Stimulated activated CD8-positive, alpha-beta memory T cell treated with anti-CD3 and anti-CD28 coated beads, Interleukin-12 subunit alpha, Interleukin-12 subunit beta, amount 100 ng/mL, for 1 hour (primary cell): ENCODE measurements around the gene HOXB9.

Experiments used
- DNase-seq: peaks from one replicate; pipeline ENCODE4 v3.0.0-alpha.2; 2020; ENCODE audit warnings: low read depth

Gene HOXB9

DNA sequence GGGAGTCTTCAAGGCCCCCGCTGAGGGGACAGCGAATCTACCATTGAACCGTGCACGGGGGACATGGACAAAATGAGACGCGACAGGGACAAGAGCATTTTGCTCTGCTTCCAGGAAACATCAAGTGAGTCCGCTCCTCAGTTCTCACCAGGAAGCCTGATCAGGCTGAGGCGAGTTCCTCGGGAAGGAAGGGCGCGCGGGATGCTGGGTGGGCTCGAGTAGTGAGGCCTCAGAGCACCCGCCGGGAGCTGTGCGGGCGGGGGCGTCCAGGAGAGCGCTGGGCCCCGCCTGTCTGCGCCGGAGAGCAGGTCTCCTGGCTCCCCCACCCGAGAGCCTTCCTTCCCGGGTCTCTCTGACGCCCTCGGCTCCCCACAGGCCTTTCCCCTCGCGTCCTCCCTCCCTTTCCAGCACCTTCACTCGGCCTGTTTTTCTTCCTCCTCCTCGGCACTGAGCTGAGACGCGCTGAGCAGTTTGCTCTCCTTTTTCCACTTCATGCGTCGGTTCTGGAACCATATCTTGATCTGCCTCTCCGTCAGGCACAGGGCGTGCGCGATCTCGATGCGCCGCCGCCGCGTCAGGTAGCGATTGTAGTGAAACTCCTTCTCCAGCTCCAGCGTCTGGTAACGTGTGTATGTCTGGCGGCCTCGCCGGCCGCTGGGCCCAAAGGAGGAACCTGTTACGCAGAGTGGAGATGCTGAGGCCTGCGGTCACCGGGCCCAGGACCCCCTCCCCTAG lies 30.0 kb downstream of the HOXB9 start:
- no peak for DNase-seq

GRCh38 chr17:48595278-48595999 lies 30.7 kb downstream of the HOXB9 start:
- DNase-seq, result no peak

DNA sequence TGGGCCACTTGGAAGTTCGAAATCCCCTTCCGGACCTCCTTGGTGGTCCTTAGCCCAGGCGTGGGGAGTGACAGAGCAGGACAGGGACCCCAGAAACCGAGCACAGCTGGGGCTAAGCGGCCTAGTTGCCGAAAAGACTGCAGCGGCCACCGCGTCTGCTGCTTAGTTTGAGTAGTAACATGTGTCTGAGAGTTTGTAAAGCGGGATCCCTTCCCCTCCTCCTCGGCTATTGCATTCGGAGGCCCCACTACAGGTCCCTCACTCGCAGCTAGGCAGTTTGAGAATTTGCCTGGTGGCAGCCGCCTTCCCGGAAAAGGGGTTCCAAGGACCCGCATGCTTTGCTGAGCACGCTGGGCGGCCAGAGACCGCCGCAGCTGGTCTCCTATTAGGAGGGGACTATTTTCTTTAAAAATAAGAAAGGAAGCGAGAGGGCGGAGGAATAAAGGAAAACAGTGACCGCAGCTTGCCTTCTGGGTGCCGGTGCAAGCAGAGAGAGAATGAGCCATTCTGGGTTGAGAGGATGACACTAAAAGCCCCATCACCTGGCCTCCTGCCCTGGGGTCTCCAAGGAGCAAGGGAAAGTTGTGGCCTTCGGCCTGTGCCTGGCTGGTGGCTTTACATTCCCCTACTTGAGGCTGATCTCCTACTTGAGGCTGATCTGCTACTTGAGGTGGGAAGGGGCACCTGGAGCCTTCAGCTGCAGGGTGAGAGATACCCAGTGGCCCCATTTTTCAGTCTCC lies 31.4 kb downstream of the HOXB9 start:
- DNase-seq, result no peak

DNA sequence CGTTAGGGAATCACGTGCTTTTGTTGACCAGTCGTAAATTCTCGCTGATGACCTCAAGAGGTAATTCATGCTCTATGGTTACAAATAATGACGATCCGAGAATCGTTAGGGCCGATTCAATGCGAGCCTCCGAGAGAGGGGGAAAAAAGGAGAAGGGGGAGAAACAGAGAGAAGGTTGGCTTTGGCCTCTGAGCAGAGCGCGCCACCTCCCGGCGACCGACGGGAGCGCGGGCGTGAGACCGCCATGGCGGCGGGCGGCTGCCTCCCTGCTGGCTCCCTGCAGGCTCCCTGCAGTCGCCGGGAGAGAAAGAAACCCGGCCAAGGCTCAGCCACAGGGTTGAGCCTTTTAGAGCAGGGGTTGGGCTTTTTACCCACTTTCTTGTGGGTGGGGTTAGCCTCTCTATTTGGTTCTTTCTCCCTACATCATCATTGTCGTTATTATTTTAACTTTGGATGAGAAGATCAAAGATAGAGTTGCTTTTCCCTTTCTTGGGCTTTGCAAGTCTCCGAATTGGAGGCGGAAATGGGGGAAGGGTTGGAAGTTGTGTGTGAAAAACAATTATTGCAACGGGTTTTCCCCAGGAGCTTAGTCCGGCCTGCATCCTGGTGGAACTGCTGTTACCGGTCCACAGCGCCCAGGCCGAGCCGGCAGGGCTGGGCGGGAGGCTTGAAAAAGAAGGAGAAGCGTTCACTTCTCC lies 32.2 kb downstream of the HOXB9 start:
- DNase-seq, result peak; percentile 68

- DNase-seq, result no peak
These were observed 32.9 kb downstream of the HOXB9 start, which contains the start of gene HOXB5 for GRCh38 chr17:48593126-48593829. HOXB5 (minus strand) TSS chr17:48593779; CDS start chr17:48593682, 97 bp downstream.

DNA sequence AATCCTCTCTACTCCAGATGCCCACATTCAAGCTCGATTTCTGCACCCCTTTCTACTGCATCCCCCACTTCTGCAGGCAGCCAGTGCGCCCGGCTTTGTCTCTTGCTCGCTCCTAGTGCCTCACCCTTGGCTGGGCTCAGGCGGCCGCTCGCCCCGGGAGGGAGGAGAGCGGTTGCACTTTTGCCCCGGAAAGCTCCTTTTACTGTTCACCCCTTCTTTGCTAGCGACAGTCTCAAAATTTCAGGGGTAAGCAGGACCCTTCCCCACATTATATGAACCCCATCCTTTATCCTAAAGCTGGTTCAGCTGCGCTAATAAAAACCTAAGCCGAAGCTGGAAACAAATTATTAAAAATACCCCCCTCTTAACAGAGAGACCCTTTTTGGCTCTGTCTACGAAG lies 33.6 kb downstream of the HOXB9 start:
- DNase-seq, result no peak

DNA sequence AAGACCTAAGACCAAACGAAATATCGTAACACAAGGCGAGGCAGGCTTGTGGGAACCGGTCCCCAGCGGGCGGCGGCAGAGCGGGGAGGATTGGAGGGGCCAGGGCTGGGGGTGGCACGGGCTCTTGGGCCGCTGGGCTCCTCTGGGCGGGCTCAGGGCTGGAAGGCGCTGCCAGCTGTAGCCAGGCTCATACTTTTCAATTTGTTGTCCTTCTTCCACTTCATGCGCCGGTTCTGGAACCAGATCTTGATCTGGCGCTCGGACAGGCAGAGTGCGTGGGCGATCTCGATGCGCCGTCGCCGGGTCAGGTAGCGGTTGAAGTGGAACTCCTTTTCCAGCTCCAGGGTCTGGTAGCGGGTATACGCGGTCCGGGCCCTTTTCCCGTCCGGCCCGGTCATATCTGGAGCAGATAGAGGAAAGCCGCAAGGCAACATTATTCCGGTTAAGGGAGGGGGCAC lies 34.1 kb downstream of the HOXB9 start:
- no peak for DNase-seq

DNA sequence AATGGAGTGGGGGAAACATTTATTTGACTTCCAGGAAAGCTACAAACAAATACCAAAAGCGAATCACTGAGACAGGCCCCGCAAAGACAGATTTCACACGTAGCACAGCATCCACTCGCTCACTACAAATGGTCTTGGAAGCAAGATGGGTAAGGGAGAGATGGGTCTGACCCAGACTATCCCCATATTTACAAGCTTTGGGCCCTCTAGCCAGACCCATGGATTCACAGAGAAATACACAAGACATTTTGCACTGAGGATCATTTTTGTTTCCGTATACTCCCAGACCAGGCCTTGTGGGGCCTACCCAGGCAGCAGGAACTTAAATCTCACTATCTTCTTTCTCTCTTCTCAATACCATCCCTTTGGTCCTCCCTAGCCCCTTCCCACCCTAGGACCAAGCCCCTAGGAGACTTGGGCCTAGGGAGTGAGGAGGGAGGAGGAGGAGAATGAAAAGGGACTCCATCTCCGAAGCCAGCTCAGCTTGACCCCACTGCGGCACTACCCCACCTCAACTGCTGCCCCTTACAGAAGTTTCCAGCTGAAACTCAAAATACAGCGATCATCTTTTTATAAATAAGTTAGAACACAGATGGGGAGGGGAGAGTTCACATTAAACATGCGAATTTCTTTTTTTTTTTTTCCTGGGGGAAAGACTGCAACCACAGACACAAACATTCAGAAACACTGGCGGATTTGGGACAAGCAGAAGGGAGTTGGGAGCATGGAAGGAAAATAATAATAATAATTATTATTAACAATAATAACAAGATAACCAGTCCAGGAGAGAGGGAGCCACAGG lies 34.7 kb downstream of the HOXB9 start:
- no peak for DNase-seq

- no peak for DNase-seq
These were observed 35.5 kb downstream of the HOXB9 start for GRCh38 chr17:48590607-48591161.

DNA sequence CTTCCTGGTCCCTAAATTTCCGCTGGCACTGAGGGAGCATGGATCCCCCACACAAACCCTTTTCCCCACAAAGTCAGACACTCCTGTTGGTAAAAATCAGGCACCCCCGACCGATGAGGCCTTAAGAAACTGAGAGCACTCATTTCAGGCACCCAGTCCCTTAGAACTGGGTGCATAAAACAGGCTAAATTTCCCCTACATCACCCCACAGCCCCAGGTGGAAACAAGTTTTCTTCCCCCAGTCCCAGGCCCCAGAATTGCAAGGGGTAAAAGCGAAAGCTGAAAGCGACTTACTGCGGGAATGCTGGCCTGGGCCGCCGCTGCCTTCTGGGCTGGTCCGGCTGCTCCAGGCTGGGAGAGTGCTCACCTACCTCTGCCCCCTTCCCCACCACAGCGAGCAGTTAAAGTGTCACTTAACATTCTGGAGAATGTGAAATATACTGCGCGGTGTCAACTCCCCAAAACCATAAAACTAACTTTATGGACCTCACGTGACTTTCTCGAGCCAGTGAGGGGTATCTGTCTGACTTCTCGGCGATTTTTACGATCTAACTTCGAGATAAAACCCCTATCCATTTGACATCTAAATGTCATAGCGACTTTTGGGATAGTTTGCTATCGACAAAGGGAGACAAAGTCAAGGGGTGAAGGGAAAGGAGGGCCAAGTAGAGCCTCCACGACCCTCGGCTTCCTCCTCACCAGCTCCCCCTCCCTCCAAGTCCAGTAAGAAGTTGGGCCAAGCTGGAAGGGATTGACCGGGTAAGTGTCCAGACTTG lies 36.1 kb downstream of the HOXB9 start, which contains the start of gene HOXB3:
HOXB3 (minus strand) TSS at position 411 of the 776 bp plus-strand sequence. CDS start 37,767 bp downstream, outside the sequence.
- no peak for DNase-seq

GRCh38 chr17:48589060-48589830 lies 36.9 kb downstream of the HOXB9 start:
- no peak for DNase-seq

DNA sequence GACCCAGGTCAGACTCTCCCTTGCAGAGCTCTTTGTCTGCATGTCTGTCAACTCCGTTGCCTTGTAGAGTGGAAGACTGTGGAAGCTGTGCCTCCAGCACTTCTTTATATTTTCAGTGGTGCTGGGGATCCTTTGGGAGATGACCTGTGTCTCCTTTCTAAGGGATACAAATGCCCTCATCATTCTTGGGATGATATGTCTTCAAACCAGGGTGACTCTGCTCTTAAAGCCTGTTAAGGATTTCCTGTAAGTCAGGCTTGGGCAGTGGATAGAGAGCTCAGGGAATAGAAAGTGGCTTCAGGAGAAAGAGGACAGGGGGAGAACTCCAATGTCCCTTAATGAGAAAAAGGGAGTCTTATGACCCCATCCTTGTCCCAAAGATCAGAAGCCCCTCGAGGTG lies 37.6 kb downstream of the HOXB9 start:
- no peak for DNase-seq

DNA sequence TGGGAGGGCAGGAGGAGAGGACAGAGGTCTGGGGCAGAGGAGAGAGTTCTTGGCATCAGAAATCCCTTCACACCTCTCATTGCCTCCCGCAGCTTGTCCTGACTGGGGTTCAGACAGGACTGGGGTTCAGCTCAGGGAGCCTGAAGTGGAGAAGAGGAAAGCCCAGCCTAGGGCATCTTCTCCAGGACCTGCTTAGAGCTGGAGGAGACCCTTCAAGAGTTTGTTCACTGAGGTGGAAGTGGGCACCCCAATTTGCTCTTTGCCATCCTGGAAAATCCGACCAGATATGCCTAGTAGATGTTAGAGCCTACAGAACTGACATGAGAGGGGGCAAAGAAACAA lies 38.1 kb downstream of the HOXB9 start:
- DNase-seq, result no peak

GRCh38 chr17:48587276-48588073 lies 38.7 kb downstream of the HOXB9 start:
- no peak for DNase-seq

DNA sequence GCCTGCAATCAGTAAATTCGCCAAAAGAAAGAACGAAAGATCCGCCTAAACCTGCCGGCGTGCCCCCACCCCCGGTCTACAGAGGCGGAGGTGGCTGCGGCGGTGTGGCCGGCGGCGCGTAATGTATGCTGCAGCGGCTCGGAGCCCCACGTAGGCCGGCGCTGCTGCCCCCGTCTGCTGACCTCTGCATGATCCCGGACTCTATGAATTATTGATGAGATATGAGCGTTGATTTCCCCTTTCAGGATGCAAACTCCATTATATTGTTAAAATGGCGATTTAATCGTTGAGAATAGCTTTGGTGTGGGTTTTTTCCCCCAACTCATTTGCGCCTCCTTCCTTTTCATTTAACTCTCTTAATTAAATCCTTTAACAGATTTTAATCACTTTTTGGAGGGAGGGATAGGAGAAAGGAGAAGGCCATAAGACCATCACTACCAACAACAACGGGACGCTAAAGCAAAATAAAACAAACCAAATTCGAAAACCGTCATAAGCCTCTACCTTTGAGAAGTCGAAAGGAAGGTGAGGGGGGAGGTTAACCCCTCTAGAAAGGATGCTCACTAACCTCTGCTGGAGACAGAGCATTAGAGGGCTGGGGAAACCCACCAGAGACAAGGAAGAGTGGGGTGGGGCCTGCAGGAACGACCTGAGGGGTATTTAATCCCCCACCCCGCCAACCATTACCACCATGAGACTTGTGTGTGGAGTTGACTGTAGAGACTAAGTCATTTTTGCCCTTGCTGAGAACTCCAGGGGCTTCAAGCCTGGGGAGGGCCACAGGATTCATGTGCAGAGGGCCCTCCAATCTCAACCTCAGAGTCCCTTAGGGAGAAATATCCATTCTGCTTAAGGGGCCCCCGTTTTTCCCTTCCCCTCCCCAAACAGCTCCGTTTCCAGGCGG lies 39.6 kb downstream of the HOXB9 start:
- DNase-seq, result no peak

DNA sequence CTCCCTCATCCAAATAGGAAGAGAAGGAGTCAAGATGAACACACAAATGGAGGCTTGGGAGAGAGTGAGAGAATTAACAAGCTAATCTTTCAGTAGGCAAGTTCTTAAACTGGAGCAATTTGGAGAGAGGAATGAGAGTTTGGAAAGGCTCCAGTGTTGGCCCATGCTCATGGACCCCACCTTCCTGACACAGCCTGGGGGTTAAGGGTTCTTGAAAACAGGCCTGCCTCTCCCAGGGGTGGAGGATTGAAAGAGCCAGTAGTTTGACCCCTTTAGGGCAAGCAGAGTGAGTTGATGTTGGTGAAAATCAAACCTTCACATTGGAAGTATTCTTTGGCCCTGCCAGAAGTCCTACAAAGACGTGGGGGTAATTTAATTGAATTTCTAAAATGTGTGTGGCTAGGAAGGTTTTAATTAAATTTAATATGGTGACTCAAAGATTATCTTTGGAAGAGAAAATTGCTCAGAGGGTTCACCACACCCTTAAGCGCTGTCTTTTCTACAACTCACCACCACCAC lies 41.9 kb downstream of the HOXB9 start:
- DNase-seq, result no peak
